HG03575 (cell line): Measurements from ENCODE around the gene BRCA1.
"Not testable (repeated sequence)": the region's sequence is repeated elsewhere in the genome, so short reads cannot be mapped to it uniquely, and the experiment has no call there.

Experiments
- ATAC-seq: cut with Tn5 transposase; IDR thresholded peaks from one replicate; pipeline ENCODE4 v1.9.1; 2021; ENCODE audit not compliant: unreplicated experiment, insufficient number of reproducible peaks, low FRiP score; ENCODE audit errors: extremely low read depth

BRCA1 gene

GRCh38 chr17:43014649-43015542, 110.3 kb downstream of the BRCA1 start:
- no peak for ATAC-seq

GRCh38 chr17:43014020-43014648, 111.0 kb downstream of the BRCA1 start:
- ATAC-seq: no peak

DNA sequence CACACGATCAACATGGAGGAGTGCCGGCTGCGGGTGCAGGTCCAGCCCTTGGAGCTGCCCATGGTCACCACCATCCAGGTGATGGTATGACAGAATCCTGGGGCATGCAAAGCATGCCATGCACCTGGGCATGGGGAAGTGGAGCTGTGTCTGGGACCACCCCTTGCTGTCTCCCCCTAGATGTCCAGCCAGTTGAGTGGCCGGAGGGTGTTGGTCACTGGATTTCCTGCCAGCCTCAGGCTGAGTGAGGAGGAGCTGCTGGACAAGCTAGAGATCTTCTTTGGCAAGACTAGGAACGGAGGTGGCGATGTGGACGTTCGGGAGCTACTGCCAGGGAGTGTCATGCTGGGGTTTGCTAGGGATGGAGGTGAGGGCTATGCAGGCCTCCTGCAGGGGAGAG, 111.9 kb downstream of the BRCA1 start:
- ATAC-seq: no peak

DNA sequence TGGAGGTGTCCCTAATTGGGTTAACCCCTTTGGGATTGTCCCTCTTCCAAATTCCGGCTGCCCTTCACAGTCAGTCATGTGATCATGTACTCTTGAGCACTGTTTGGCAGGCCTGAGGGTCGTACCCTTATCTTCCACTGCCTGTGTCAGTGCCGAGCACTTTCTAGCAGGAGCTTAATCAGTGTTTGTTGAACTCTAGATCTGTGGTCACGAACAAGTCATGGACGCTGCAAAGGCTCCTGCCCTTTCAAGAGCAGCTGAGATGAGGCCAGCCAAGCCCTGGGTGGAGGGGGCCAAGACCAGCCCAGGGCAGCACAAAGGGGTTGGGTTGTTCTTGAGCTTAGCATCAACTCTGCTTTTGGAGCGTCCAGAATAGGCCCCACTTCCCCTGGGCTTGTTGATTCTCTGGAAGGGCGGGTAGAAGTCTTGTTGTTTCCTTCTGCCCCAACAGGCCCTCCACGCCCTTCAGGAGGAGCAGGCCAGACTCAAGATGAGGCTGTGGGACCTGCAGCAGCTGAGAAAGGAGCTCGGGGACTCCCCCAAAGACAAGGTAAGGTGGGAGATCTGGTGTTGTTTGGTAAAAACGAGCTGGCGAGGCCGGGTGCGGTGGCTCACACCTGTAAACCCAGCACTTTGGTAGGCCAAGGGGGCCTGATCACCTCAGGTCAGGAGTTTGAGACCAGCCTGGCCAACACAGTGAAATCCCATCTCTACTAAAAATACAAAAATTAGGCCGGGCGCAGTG, 113.3 kb downstream of the BRCA1 start:
- ATAC-seq: no peak

GRCh38 chr17:43010667-43011308, 114.4 kb downstream of the BRCA1 start:
- no peak for ATAC-seq

DNA sequence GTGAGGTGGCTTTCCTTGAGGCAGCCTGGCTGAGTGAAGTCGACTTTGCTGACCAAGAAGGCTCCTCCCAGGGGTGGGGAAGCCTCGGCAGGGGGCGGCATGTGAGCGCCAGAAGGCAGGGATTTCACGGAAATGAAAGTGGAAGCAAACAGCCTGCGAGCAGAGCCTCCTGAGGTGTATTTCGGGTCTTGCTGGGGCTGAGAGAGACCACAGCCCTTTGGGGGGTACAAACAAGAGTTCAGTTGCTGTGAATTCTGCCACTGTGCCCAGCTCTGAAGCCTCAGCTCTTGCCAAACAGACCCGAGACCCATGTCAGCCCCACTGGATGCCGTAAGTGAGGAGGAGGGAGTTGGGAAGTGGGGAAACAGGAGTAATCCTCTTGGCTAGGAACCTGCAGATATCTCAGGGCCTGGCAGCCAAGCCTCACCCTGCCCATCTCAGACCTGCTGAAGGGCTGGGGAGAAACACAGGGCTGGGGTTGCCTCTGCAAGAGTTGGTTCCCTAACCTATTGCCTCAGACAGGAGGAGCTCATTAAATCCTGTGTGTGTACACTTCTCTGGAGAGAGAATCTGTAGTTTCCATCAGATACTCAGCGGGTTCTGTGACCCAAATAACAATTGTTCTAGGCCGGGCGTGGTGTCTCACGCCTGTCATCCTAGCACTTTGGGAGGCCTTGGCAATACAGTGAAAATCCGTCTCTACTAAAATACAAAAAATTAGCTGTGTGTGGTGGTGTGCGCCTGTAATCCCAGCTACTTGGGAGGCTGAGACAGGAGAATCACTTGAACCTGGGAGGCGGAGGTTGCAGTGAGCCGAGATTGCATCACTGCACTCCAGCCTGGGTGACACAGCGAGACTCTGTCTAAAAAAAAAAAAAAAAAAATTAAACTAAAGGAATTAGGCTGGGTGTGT, 118.3 kb downstream of the BRCA1 start, which contains the start of gene IFI35:
Gene IFI35, plus strand, starts transcription at position 146 of the 913 bp plus-strand sequence. Its CDS starts 164 bp downstream, at position 310.
- no peak for ATAC-seq

- ATAC-seq: no peak
Observed at GRCh38 chr17:43003542-43004172, 121.5 kb downstream of the BRCA1 start.

GRCh38 chr17:43000894-43001293, 124.3 kb downstream of the BRCA1 start:
- ATAC-seq: not testable (repeated sequence)

DNA sequence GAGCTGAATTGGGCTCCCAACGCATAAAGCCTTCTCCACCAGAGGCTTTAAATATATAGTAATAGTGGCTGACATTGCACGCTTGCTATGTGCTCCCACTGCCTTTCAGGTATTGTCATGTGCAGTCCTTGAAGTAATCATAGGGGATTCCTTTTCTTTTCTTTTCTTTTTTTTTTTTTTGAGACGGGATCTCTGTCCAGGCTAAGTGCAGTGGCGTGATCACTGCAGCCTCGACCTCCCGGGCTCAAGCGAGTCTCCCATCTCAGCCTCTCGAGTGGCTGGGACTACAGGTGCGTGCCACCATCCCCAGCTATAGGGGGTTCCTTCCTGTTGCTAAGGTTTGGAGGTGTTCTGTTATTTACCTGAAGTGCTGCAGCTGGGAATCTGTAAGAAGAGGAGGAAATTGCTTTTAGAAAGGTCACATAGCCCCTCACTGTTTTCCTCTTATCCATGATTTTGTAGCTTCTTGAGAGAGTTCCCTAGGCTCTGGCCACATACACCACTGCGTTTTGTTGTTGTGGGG, 126.1 kb downstream of the BRCA1 start:
- no peak for ATAC-seq

DNA sequence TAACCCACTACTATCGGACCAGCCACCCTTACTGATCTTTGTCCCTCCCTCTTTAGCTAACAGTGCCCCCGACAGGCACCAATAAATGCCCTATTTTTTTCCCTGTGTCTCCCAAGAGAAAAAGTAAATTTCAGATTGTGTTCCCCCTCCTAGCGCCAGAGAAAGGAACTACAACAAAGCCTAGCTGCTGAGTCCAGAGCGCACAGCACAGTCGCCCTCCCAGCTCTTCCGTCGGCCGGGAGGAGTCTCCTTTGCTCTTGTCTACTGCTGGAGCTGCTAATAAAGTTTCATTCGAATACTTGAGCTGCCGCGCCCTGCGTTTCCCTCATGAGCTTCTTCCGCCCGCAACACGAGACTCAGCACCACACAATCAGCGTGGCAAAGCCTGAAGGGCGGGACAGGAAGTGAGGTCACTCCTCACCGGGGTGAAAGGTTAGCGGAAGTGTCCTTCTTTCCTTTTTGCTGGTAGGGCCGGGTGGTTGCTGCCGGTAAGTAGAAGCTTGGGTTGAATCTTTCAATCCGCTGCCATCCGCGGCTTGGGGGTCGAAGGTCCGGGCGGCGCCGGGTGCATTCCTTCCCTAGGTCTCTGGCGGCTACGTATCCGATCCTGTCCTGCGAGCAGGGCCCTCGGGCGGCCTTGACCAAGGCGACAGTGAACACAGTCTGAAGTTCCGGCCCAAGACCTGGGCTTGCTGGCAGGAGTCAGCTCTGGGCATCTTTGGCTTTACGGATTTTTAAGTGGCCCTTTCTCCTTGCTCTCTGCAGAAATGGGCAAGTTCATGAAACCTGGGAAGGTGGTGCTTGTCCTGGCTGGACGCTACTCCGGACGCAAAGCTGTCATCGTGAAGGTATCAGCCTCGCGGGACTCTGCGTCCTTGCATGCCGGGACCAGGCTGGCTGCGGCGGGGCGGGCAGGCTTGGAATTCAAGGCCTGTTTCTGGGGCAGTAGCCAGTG, 126.9 kb downstream of the BRCA1 start, which contains the start of gene RPL27:
Gene RPL27, plus strand, starts transcription at position 436 of the 955 bp plus-strand sequence. Its CDS starts 332 bp downstream, at position 768.
- ATAC-seq: peak; percentile 57

GRCh38 chr17:42997390-42997983, 127.7 kb downstream of the BRCA1 start:
- no peak for ATAC-seq
